Kidney epithelial cell (primary cell): ENCODE data around the gene SETD3. TPM values are rescaled to one million over a fixed set of nuclear protein-coding genes. Genes with fewer than 3 reads are reported as not detected.

Source experiments
- DNase-seq: peaks from one replicate; pipeline ENCODE4 v3.0.0-alpha.2; 2010; ENCODE audit warnings: low read depth
- H3K27me3 ChIP-seq: 2 replicates; pipeline ENCODE4 v1.6.0; 2011; ENCODE audit warnings: low read length; ENCODE audit not compliant: control insufficient read depth, insufficient read depth
- H3K36me3 ChIP-seq: 2 replicates; pipeline ENCODE4 v1.5.1; 2011; ENCODE audit warnings: low read length; ENCODE audit not compliant: control insufficient read depth, insufficient read depth
- H3K4me3 ChIP-seq: 2 replicates; pipeline ENCODE4 v1.5.1; 2011; ENCODE audit warnings: low read depth, mild to moderate bottlenecking, control low read depth, low read length
- total RNA-seq: library from RNA; depleted of rRNA; stranded (reverse); fragments of >200 nt; gene quantifications from 2 replicates; pipeline ENCODE4 v1.2.3, GENCODE V29; 2015
- TF ChIP-seq, protein P1 (sequence below): IDR thresholded peaks from 2 replicates; pipeline ENCODE4 v1.5.1; 2011; ENCODE audit warnings: mild to moderate bottlenecking, moderate library complexity, low read length, control low read depth, inconsistent platforms; ENCODE audit not compliant: insufficient read depth, poor library complexity, severe bottlenecking

Gene SETD3
- total RNA-seq, 1 donor from 2014 or later = 54.7 TPM

- Histone ChIP-seq H3K4me3 (no peak overlapping the region), H3K27me3 (peaks cover 15% of the 10 kb centered on the region), H3K36me3 (no peaks in the 10 kb centered on the region)
- DNase-seq = no peak
- TF ChIP-seq, protein P1, sequence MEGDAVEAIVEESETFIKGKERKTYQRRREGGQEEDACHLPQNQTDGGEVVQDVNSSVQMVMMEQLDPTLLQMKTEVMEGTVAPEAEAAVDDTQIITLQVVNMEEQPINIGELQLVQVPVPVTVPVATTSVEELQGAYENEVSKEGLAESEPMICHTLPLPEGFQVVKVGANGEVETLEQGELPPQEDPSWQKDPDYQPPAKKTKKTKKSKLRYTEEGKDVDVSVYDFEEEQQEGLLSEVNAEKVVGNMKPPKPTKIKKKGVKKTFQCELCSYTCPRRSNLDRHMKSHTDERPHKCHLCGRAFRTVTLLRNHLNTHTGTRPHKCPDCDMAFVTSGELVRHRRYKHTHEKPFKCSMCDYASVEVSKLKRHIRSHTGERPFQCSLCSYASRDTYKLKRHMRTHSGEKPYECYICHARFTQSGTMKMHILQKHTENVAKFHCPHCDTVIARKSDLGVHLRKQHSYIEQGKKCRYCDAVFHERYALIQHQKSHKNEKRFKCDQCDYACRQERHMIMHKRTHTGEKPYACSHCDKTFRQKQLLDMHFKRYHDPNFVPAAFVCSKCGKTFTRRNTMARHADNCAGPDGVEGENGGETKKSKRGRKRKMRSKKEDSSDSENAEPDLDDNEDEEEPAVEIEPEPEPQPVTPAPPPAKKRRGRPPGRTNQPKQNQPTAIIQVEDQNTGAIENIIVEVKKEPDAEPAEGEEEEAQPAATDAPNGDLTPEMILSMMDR = no peak
Observed at GRCh38 chr14:99388286-99388685, 92.4 kb downstream of the SETD3 start.

DNA sequence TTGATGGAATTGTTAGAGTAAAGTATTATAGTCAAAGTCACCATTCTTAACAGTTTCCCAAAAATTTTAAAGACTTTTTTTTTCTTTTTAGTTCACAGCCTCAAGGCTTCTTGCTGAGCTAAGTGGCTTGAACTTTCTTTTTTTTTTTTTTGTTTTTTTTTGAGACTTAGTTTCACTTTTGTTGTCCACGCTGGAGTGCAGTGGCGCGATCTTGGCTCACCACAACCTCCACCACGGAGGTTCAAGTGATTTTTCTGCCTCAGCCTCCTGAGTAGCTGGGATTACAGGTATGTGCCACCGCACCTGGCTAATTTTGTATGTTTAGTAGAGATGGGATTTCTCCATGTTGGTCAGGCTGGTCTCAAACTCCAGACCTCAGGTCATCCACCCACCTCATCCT is 92.8 kb downstream of the SETD3 start:
- H3K4me3 ChIP-seq = no peak overlapping the region
- DNase-seq = no peak
- TF ChIP-seq, protein P1 = no peak
- H3K27me3 ChIP-seq = peaks cover 15% of the 10 kb centered on the region
- no peaks in the 10 kb centered on the region for H3K36me3 ChIP-seq

GRCh38 chr14:99384450-99385417 is 95.9 kb downstream of the SETD3 start:
- TF ChIP-seq, protein P1 = no peak
- no peak overlapping the region for H3K4me3 ChIP-seq
- DNase-seq = no peak
- H3K27me3 ChIP-seq = peaks cover 15% of the 10 kb centered on the region
- no peaks in the 10 kb centered on the region for H3K36me3 ChIP-seq

- Histone ChIP-seq H3K4me3 (no peak overlapping the region), H3K36me3 (no peaks in the 10 kb centered on the region), H3K27me3 (peaks cover 15% of the 10 kb centered on the region)
- DNase-seq = no peak
- TF ChIP-seq, protein P1 = no peak
Observed at GRCh38 chr14:99383472-99384449, 96.9 kb downstream of the SETD3 start.

DNA sequence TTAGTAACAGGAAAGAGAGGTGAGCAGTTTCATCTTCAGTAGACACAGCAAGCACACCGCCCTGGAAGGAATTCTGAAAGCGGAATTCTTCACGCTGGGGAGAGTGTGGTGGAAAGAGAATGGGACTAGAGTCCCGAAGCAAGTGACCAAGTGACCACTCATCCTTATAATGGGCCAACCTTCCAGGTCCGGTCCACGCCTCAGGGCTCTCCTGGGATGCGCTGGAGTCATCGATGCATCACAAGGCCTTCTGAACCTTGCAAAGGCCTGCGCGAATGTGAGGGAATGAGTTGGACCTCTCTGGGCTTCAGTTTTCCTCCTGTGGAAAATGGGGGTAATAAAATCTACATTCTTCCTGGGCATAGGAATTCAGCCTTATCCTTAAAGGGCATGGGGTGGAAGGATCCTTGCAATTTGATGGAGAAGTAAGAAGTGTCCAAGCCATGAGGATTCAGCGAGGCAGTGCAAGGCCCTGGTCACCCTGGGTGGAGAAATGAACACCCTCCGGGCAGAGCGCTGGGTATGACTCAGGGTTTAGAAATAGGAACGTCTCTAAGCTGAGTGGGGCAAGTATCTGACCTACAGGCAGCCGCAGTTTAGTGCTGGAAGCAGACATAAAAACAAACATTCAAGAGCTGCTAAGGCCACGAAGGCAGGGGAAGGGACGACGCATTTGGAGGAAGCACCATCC is 97.7 kb downstream of the SETD3 start:
- Histone ChIP-seq H3K27me3 (peaks cover 15% of the 10 kb centered on the region), H3K4me3 (no peak overlapping the region), H3K36me3 (no peaks in the 10 kb centered on the region)
- TF ChIP-seq, protein P1 = no peak
- no peak for DNase-seq
